Kidney capillary endothelial cell (primary cell): ENCODE results near the gene PDE11A.

Experiments
- DNase-seq: peaks from one replicate; pipeline ENCODE4 v3.0.0-alpha.2; 2018; ENCODE audit warnings: low spot score

Gene PDE11A

DNA sequence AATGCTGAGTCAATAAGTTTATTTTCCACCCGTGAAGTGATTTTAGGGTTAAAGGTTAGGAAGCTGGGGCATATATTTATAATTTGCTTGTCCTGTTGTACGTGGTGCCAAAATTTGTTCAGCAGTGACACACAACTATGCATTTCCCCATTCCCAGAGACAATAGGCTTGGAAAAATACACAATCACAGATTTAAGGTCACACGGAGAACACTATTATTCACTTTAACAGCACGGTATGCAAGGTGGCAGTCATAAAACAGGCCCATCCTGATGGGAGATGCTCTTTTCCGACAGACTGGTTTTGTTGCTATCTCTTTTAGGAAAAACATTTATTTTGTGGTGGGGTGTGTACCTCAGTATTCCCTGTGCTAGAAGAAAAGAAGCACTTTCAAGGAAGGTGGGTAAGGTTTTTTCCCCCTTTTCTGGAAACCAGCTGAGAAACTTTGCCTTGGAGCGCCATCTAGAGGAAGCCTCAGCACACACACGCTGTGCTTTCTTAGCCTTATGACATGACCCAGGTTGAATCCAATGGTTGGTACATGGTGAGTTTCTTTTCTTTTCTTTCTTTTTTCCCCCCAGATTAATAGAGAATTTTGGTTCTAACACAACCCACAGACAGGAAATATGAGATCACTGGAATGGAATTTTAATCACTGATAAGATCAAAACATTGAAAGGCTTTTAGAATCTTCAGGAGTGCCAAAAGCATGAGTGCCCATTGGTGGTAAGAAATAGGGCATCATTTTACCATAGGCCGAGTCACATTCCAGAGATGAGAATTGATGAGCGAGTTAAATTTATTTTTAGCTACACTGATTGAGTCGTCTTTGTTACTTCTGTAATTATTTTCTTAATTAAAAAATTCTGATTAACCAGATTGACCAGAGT lies 347.9 kb downstream of the PDE11A start:
- DNase-seq: peak; percentile 68

DNA sequence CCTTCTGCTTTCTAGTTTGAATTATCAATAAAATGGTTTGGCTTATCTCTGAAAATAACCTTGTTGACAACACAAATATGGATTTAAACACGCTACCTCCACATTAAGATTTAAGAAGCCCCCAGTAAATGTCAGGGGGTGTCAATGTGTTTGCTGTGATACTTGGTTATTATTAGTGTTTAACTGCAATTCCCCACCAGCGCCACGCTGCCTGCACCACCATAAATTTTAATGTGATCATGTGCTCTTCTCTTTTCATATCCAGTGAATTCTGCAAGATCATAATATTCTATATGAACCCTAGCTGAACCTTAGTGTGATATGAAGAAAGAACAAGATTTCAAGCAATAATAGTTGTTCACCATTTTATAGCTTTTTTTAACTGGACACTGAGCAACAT lies 349.3 kb downstream of the PDE11A start:
- DNase-seq: no peak

DNA sequence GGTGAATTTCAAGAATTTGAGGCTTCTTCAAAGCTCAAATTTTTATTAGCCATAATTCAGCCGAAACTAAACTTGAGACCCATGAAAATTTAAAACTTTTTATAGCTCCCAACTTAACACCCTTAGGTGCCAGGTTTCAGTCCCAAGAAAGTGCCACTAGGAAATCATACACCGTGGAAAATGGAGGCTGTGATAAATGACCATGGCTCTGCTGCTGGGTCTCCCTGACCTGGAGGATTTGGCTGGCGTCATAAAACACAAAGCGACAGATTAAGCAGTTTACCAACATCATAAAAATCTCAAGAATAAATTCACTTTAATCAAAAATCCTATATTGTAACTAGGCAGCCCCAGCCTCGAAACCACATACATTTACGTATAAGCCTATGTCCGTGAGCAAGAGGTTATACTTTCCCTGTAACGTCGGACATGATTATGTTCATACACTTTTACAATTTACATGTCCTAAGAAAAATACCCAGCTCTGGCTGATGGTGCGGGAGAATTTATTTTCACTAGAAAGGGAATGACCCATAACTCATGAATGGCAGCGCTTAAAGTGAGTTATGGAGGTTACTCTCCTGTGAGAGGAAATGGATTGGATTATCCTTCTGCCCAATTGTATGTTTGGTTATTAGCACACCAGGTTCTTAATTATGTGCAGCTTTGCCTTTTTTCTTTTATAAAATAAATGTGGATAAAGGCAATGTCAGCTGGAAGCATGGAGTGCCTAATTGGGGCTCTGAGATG lies 350.6 kb downstream of the PDE11A start:
- DNase-seq: no peak

DNA sequence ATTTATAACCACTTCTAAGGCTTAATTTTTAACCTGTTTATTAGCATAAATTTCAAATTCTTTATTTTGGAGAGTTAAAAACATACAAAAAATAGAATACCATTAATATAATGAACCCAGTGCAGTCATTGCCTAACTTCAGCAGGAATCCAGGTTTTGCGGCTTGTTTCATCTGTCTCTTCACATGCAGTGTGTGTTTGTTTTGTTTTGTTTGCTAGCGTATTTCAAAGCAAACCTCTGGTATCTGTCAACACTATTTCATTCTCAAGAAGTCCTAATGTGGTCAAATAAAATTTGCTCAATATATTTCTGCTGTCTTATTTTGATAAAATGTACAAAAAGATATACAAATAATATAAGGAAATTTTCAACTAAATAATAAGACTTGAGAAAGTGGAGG lies 351.5 kb downstream of the PDE11A start:
- DNase-seq: no peak

DNA sequence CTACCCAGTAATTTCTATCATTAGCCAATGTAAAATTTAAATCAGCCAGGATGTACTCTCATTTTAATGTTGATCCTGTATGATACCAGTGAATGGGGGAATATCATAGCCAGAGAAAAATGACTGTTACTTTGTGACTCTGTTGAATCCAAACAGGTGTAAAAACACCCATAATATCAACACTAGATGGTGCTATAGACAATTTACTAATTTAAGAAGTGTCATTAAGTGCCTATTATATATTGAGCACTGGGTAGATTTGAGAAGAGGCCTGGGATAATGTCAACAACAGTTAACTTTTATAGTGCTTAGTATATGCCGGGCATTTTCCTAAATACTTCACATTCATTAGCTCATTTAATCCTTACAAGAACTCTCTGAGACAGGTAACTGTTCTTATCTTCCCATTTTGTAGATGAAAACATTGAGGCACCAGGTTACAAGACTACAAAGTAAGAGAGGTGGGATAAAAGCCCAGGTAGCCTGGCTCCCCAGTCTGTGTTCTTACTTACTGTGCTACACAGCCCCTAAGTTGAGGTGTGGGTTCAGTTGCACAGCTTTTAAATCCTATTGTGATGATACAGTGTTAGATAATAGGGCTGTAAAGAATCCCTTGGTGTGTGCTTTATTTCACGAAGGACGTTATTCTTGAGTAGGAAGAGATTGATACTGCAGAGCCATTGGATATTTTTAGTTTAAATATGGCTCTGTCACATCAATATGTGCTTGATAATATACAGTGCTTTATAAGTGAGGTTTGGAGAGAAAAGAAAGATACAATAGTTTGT lies 354.6 kb downstream of the PDE11A start:
- DNase-seq: peak; percentile 5

DNA sequence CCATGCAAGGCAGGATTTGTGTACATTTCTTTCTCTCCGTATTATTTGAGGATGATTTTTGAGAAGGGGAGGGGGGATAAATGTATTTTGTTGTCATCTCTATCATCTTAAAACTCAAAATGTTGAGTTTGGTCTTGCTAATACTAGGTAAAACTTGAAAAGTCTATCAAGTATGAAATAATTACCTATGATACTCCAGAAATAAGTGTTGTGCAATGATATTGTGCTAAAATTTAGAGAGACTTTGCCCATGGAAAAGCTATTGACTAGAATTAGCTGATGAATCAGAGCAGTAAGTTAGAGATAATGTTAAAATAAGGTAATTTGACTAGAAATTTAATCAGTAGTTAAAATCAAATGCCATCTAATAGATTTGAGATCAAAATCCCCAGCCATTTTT lies 356.1 kb downstream of the PDE11A start:
- DNase-seq: no peak

DNA sequence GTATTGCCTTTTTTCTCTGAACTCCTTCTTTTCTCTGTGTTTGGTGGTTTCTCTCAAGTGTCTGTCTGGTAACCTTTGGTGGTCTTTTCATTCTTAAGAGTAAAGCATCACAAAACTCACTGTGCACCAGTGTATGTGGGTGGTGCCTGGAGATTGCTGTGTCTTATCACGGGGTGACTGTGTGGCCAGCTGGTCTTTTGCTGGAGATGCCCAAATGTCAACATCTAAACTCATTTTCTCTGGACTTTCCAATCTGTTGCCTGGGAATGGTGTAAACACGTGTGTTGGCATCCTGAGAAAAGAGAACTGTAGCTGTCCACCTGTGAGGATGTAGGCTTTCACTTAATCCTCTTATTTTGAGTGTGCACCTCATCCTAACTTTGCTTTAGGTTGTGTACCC lies 356.8 kb downstream of the PDE11A start:
- no peak for DNase-seq

DNA sequence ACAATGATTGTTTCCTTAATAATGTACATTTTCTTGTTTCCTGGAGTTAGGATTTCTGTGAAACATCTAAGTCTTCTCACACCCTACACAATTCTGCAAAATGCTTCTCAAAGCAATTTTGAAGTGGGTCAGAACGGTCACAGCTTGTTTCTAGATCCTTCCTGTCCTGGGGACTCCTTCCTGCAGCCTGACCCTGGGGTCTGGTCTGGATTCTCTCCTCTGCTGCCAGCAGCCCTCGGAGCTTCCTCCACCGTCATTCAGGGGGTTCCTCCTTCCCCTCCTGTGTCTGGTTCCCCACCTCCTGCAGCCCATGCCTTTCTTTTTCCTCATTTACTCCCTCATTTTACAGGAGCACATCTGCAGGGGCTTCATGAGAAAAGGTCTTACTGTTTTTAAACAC lies 357.9 kb downstream of the PDE11A start:
- no peak for DNase-seq

DNA sequence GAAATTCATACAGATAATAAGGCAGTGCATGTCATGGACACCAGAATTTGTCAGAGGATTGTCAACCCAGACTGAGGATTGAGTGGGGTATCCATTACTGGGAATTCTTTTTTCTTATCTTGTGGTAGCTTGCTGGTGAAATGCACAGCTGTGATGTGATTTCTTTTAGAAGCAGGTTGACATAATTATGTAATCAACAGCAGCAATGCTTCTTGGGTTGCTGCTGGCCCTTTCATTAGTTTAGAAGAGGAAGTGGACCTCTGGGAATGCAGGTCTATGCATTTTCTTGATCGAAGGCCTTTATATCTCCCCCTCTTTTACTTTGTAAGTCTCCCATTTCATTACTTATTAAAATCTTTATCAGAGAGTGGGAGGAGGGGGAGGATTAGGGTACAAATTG lies 360.1 kb downstream of the PDE11A start:
- DNase-seq: no peak

DNA sequence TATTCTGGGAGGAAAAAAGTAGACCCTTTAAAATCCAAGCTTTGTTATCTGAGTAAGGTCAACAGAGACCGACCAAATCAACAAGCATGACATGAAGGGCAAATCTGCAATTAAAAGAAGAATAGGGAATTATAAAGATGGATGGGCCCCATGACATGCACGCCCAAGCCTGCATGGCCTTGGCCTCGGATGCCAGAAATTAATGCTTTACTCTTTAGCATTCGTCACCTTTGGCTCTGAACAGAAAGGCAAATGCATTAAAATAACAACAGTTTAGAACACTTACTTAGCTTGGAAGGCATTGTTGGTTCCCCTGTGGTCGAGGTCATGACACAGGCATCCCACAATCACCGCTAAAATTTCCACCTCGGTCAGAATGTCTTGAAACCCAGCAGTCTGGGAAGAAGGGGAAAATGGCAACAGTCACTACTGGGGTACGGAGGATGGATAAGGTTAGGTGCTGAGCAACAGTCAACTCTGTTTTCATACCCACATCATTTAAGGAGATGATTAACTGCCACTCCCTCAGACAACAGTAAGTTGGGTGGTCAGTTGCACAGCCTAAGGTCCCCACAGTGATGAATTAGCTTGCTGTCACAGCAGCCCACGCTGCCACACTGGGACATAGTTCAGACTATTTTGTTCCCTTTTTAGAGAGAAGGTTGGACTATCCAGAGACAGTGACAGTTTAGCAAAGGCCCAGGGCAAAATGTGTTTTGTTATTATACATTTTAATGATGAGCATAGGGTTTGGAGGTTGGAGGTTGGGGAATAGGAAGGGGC lies 360.9 kb downstream of the PDE11A start:
- no peak for DNase-seq

DNA sequence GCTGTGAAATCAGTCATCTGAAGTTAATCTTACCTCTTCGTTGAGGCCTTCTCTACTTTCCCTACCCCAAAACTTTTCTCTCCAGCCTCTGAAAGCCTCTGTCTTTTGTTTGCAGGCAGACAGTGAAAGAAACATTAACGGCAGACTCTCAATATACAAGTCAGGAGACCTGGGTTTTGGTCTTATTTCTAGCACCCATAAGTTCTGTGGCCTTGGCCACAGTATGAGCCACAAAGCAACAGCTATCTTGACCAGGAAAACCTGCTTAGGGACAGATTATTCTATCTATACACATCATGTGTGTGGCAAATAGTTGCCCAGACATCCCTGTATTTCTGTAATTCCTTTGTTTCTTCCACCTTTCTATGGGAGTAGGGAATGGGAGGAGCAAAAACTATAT lies 361.7 kb downstream of the PDE11A start:
- DNase-seq: no peak

DNA sequence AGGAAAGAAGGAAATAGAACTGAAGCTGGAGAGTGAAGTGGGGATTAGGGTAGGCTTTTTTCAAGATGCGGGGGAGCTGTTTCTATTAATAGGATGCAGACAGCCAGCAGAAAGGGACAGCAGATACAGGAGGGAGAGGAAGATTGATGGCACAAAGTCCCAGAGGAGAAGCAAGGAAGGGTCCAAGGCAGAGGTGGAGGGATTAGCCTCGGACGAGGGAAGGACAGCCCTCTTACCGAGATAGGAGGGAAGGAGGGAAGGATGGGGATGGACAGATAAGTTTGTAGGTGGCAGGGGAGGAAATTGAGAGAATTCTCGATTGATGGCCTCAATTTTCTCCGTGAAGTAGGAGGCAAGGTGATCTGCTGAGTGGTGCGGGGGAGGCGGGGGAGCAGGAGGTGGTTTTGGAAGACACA lies 362.6 kb downstream of the PDE11A start:
- no peak for DNase-seq

DNA sequence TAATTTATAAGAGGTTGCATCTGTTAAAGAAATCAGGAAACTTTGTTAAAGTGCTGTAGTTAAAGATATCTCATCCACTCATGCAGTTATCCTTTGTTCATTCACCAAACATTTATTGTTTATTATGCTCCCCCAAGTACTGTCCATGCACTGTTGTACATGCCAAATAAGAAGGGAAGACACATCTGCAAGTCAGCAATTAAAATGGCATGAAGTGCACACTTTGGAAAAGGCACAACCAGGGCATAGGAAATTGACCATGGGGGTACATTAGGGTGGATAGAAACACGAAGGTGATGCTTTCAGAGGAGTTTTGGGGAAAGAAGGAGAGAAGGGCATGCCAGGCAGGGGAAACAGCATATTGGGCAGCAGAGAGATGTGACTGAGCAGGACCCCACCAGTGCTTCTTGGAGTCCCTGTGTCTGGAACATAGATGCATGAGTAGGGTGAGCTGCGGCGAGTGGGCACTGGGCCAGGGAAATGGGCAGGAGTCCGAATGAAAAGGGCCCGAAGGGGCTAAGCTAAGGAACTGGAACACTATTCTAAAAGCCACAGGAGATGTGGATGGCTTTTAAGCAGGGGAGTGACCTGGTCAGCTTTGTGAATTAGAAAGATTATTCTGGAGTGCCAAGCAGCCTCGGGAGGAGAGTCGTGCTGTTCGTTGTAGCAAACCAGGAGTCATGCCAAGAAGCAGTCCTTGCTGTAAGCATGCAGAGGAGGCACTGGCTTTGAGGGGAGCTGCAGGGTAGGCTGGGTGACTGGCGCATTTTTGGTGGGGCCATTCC lies 363.7 kb downstream of the PDE11A start:
- no peak for DNase-seq

DNA sequence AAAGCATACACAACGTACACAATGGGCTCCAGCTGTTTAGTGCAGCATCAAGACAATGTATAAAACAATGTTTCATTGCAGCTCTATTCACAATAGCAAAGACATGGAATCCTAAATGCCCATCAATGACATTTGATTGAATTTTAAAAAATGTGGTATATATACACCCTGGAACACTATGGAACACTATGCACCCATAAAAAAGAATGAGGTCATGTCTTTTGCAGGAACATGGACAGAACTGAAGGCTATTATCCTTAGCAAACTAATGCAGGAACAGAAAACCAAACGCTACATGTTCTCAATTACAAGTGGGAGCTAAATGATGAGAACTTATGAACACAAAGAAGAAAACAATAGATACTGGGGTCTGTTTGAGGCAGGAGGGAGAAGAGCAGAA lies 364.5 kb downstream of the PDE11A start:
- no peak for DNase-seq

DNA sequence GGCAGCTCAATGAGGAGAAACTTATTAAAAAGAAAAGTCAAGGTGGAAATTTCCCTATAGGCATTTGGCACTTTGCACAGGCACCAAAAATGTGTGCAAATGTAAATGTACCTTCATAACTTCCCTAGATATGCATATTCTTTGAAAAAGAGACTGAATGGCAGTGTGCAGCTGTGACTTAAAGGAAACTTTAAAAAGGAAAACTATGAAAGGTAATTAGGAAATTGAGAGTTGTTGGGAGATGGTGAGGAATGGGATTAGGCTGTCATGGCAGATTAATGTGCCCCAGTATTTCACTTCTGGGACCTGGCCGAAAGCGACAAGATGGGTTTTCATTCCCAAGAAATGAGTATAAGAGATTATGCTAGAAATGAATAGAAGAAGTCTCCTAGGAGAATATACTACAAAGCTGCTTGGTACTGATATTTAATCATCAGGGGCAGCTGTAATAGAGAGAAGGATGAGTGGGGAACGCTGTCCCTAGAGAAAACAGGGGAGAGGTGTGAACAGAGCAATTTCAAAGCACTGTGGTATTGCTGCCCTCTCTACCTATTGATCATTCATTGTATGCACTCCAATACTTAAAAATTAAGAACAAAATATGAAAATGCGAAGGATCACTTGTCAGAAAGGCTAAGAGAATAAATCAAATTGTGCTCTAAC lies 366.9 kb downstream of the PDE11A start:
- no peak for DNase-seq

DNA sequence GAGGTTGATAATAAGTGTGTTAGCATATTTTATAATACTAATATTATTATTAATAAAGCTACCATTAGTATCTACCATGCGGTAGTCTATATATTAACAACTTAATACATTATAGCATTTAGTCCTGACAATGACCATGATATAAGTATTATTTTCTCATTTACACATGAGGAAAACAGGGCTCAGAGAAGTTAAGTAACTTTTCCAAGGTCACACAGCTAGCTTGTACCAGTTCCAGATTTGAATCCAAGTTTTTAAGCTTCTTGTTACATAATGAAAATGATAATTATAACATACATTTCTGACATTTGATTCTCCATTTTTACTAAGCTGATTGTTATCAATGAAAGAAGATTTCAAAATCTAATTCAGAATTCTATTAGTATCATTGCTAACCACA lies 369.4 kb downstream of the PDE11A start:
- DNase-seq: no peak

DNA sequence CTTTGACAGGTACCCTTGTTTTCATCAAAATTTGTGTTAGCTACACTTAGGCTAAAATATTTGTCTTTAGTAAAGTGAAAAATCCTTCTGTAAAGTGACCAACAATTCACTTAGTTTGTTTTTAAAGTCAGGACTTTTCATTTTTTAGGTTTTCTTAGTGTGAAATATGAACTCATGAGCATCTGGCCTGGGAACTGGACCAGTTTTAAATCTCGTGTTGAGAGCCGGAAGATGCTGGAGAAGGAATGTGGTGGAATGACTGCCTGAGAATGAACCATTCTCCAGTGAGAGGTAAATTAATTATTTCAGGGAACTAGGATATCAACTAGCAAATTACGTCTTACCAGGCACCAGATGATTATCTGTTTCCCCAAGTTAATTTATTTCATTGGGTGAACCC lies 374.3 kb downstream of the PDE11A start:
- no peak for DNase-seq

DNA sequence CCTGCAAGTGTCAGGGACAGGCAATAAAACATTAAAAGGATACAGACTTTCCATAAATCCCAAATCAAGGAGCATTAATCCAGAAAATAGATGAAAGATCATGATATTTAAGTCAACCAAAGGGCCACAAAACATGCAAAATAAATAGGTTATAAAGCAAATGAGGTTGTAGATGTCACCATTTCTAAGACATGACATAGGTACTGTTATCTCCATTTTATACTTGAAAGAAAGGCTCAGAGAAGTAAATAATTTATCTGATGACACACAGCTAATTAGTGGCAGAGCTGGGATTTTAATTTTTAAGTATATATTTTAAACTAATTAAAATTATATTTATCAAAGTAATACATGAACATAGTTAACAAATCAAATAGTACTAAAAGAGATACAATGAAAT lies 378.2 kb downstream of the PDE11A start:
- no peak for DNase-seq

DNA sequence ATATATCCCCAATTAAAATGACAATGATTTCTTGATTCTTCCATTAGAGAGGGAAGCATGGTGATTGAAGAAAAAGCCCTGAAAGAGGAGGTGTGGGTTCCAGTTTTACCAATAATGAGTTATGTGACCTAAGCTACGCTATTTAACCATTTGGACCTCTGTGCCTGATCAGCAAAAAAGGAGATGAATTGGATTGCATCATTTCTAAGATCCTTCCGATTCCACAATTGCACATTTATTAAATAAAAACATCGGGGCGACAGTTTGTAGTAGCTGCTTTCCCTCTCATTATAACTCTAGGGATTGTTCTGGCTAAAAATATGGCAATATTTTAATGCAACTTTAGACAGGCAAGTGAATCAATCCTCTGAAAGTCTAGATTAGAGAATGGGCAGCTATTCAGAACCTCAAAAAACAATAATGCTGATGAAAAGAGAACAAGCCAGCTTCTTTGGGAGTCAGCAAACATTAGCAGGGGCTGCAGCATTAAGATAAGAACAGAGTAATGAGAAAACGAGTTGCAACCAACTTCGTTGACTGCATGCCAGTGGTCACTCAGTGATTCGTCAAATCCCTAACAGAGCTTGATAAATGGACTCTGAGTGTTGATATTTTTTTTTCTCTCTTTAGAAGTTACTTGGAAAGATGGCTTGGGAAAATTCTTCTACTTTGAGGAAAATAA lies 378.8 kb downstream of the PDE11A start:
- DNase-seq: no peak

DNA sequence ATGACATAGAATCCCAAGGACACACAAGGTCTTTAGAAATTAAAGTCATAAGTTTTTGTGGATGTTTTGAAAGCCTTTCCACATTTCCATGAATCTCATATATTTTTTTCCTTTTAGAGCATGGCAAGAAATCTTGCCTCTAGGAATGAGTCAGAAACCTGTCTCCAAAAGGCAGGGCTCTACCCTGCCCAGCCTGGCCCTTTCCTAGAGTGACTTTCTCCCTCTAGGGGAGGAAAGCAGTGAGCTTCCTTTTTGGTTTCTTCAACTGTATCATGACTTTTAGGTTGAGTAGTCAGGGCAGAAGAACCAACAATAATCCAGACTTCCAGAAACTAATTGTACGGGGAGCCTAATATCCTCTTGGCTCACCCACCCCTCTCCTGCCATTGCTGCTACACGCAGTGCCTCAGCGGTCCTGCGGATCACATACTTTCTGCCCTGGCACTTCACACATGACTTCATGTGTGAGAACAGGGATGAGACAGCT lies 379.8 kb downstream of the PDE11A start:
- DNase-seq: no peak
